GM23338 (cell line): ENCODE data around the gene ARAF. TPM values are rescaled to one million over a fixed set of nuclear protein-coding genes. Genes with fewer than 3 reads are reported as not detected.
A peak's percentile ranks its signal among the peaks of the same experiment; 100 is the strongest.
"Not testable (repeated sequence)": the region's sequence is repeated elsewhere in the genome, so short reads cannot be mapped to it uniquely, and the experiment has no call there.

Experiments
- ATAC-seq: fragments of 200-7000 bp; cut with Tn5 transposase; 3 replicates; pipeline ENCODE4 v1.9.1; 2020
- DNase-seq: peaks from one replicate; pipeline ENCODE4 v3.0.0-alpha.2; 2015; ENCODE audit warnings: low spot score
- H2AFZ ChIP-seq: fragments of 200-600 bp; sonication (generic); 2 replicates; pipeline ENCODE4 v1.8.0; 2016; ENCODE audit warnings: antibody characterized with exemption, mild to moderate bottlenecking, moderate library complexity
- H3F3A ChIP-seq: fragments of 200-600 bp; sonication (generic); replicated peaks from 2 replicates; pipeline ENCODE4 v1.8.0; 2017; ENCODE audit warnings: antibody characterized with exemption, mixed run types, low read depth
- H3K27ac ChIP-seq: fragments of 200-600 bp; sonication (generic); 2 replicates; pipeline ENCODE4 v1.6.1; 2016; ENCODE audit warnings: low read depth
- H3K27me3 ChIP-seq: fragments of 200-600 bp; sonication (generic); 2 replicates; pipeline ENCODE4 v1.8.0; 2016; ENCODE audit warnings: mild to moderate bottlenecking, mixed run types, moderate library complexity; ENCODE audit not compliant: insufficient read depth
- H3K36me3 ChIP-seq: fragments of 200-600 bp; sonication (generic); 2 replicates; pipeline ENCODE4 v1.8.0; 2016; ENCODE audit warnings: mild to moderate bottlenecking; ENCODE audit not compliant: insufficient read depth
- H3K4me1 ChIP-seq: fragments of 200-600 bp; sonication (generic); 2 replicates; pipeline ENCODE4 v1.8.0; 2016; ENCODE audit warnings: mild to moderate bottlenecking, moderate library complexity; ENCODE audit not compliant: insufficient read depth
- H3K4me2 ChIP-seq: fragments of 200-600 bp; sonication (generic); 2 replicates; pipeline ENCODE4 v1.7.1; 2017; ENCODE audit warnings: mixed run types
- H3K4me3 ChIP-seq: fragments of 200-600 bp; sonication (generic); 2 replicates; pipeline ENCODE4 v1.6.1; 2016; ENCODE audit warnings: mixed run types
- H3K79me2 ChIP-seq: fragments of 200-600 bp; sonication (generic); replicated peaks from 2 replicates; pipeline ENCODE4 v1.8.0; 2017; ENCODE audit warnings: mild to moderate bottlenecking; ENCODE audit not compliant: insufficient read depth
- H3K9me2 ChIP-seq: fragments of 200-600 bp; sonication (generic); 2 replicates; pipeline ENCODE4 v1.8.0; 2017; ENCODE audit not compliant: insufficient read depth
- H4K20me1 ChIP-seq: fragments of 200-600 bp; sonication (generic); replicated peaks from 2 replicates; pipeline ENCODE4 v1.8.0; 2017; ENCODE audit warnings: mild to moderate bottlenecking; ENCODE audit not compliant: insufficient read depth
- H3K27ac Mint-ChIP-seq: 2 replicates; pipeline ENCODE4 v1.8.0; 2020; ENCODE audit warnings: inconsistent platforms, mild to moderate bottlenecking, moderate library complexity, mixed read lengths
- H3K27me3 Mint-ChIP-seq: 3 replicates; pipeline ENCODE4 v1.8.0; 2022; ENCODE audit warnings: low read depth, mild to moderate bottlenecking, moderate library complexity, mixed read lengths, inconsistent platforms; ENCODE audit not compliant: insufficient read depth, poor library complexity
- H3K36me3 Mint-ChIP-seq: 3 replicates; pipeline ENCODE4 v1.8.0; 2021; ENCODE audit warnings: low read depth, mild to moderate bottlenecking, inconsistent platforms, moderate library complexity, mixed read lengths
- H3K4me1 Mint-ChIP-seq: 3 replicates; pipeline ENCODE4 v1.8.0; 2020; ENCODE audit warnings: mild to moderate bottlenecking, inconsistent platforms, mixed read lengths
- H3K4me3 Mint-ChIP-seq: 3 replicates; pipeline ENCODE4 v1.8.0; 2021; ENCODE audit warnings: moderate library complexity, mild to moderate bottlenecking, inconsistent platforms, mixed read lengths
- H3K9me3 Mint-ChIP-seq: 3 replicates; pipeline ENCODE4 v1.8.0; 2020; ENCODE audit warnings: moderate library complexity, mild to moderate bottlenecking, inconsistent platforms, mixed read lengths
- CREB1 ChIP-seq: fragments of 250-450 bp; sonication (Bioruptor Pico); IDR thresholded peaks from 2 replicates; pipeline ENCODE4 v1.5.0; 2020; ENCODE audit warnings: low read depth, mild to moderate bottlenecking, moderate library complexity
- EZH2 ChIP-seq: fragments of 200-600 bp; sonication (generic); IDR thresholded peaks from one replicate; pipeline ENCODE4 v1.8.0; 2017; ENCODE audit warnings: antibody characterized with exemption, mild to moderate bottlenecking, low read depth; ENCODE audit not compliant: unreplicated experiment
- EZH2phosphoT487 ChIP-seq: fragments of 200-600 bp; sonication (generic); IDR thresholded peaks from one replicate; pipeline ENCODE4 v1.8.1; 2018; ENCODE audit warnings: antibody characterized with exemption; ENCODE audit not compliant: unreplicated experiment
- NANOG ChIP-seq: IDR thresholded peaks from 2 replicates; pipeline ENCODE4 v1.6.1; 2016; ENCODE audit warnings: antibody characterized with exemption, borderline replicate concordance
- POLR2AphosphoS5 ChIP-seq: IDR thresholded peaks from 2 replicates; pipeline ENCODE4 v1.6.1; 2016; ENCODE audit warnings: antibody characterized with exemption, low read depth
- ZNF114 ChIP-seq: fragments of 250-450 bp; sonication (Bioruptor Pico); IDR thresholded peaks from 2 replicates; pipeline ENCODE4 v1.5.0; 2020; ENCODE audit warnings: mild to moderate bottlenecking, moderate library complexity
- polyA plus RNA-seq: library from polyadenylated mRNA; unstranded; fragments of >200 nt; fragmentation: Nextera tagmentation; extraction: Ambion mirVana; gene quantifications from 2 replicates; pipeline ENCODE4 v1.2.1, GENCODE V29; 2016
- total RNA-seq: library from RNA; depleted of rRNA; stranded (reverse); fragments of >200 nt; shearing (Covaris generic); gene quantifications from 2 replicates; pipeline ENCODE4 v1.2.3, GENCODE V29; 2014
- TF ChIP-seq, protein P1 (sequence below): fragments of 250-450 bp; sonication (Bioruptor Pico); IDR thresholded peaks from 2 replicates; pipeline ENCODE4 v1.5.0; 2020; ENCODE audit warnings: mild to moderate bottlenecking, moderate library complexity
- TF ChIP-seq, protein P2 (sequence below): IDR thresholded peaks from 2 replicates; pipeline ENCODE4 v1.6.1; 2016; ENCODE audit warnings: antibody characterized with exemption

ARAF gene
- total and polyA plus RNA-seq, 2 experiments from 2014 or later: 28.2 to 43.9 TPM

DNA sequence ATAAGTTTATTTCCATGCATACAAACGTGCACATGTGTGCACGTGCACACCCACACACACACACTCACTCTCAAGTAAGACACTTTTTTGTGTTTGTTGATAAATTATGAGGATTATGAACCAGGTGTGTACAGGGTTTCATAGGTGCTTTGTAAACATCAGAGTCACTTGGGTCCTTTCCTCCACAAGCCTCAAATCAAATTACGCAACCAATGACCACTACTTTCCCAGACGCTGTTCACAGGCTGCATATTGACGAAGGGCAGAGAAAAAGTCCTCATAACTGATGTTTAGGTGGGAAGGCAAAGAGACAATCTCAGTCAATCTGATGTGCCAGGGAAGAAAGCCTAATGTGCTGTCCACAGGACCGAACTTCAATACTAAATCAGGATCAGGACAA is 48.6 kb upstream of the ARAF start:
- H3K4me1 ChIP-seq, H3K27me3 Mint-ChIP-seq, H3K36me3 Mint-ChIP-seq, H3K27ac ChIP-seq, H3K9me3 Mint-ChIP-seq, H3K36me3 ChIP-seq, H3K27me3 ChIP-seq, H3K79me2 ChIP-seq, H4K20me1 ChIP-seq, H3K9me2 ChIP-seq, H3F3A ChIP-seq, H2AFZ ChIP-seq, H3K27ac Mint-ChIP-seq, ATAC-seq, DNase-seq: not testable (repeated sequence)
- peak overlapping the region; percentile 65 for H3K4me2 ChIP-seq
- Mint-ChIP-seq H3K4me3 (peak overlapping the region; percentile 77), H3K4me1 (peaks cover 11% of the 10 kb centered on the region)
- H3K4me3 ChIP-seq: peak overlapping the region; percentile 49

DNA sequence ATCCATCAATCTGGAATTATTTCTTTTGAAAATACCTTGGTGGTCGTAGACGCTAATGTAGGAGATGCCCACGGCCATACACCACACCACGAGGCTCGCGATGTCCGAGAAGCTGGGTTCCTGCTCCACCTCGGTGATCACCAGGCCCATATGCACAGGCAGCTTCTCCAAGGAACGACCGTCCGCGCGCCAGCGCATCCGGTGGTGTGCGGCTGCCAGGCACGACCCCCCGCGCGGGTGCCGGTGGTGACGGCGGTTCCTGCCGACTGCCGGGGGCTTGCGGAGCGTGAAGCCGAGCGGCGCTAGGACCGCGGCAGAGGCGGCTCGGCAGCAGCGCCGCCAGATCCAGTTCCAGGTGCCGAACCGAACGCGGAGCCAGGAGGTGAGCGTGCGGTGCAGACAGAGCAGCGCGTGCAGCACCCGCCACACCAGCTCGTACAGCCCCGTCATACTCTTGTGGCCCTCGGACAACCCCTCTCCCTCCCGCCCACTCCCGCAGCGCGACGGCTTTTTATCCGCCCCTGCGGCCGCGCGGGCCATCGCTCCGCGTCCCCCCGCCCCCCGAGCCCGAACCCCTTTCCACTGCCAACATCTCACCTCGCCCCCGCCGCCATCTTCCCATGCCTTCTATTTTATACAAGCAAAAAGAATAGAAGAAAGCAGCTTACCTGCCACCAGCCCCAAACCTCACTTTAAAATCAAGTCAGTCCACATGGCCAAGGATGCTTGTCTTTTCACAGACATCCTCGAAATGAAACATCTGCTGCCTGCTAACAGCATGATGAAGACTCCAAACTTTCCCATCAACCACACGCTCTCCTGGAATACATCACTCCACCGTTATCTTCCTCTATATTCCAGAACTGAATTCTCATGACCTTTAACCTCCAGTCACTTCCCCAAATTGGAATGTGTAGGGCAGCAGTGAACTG is 47.7 kb upstream of the ARAF start:
- not testable (repeated sequence) for H3K79me2 ChIP-seq, H3F3A ChIP-seq, H3K9me2 ChIP-seq, H3K36me3 Mint-ChIP-seq, H3K36me3 ChIP-seq, H3K27me3 ChIP-seq, H3K4me1 ChIP-seq, H4K20me1 ChIP-seq, H3K27ac Mint-ChIP-seq, H3K9me3 Mint-ChIP-seq, H3K27ac ChIP-seq, H3K27me3 Mint-ChIP-seq
- peak; percentile 97 for ATAC-seq
- H3K4me1 Mint-ChIP-seq: peaks cover 11% of the 10 kb centered on the region
- Histone ChIP-seq H2AFZ (peak overlapping the region; percentile 63; the same call in 1 of the 2 replicates), H3K4me2 (peak overlapping the region; percentile 82), H3K4me3 (peak overlapping the region; percentile 63)
- peak overlapping the region; percentile 77 for H3K4me3 Mint-ChIP-seq
- DNase-seq: peak; percentile 29

DNA sequence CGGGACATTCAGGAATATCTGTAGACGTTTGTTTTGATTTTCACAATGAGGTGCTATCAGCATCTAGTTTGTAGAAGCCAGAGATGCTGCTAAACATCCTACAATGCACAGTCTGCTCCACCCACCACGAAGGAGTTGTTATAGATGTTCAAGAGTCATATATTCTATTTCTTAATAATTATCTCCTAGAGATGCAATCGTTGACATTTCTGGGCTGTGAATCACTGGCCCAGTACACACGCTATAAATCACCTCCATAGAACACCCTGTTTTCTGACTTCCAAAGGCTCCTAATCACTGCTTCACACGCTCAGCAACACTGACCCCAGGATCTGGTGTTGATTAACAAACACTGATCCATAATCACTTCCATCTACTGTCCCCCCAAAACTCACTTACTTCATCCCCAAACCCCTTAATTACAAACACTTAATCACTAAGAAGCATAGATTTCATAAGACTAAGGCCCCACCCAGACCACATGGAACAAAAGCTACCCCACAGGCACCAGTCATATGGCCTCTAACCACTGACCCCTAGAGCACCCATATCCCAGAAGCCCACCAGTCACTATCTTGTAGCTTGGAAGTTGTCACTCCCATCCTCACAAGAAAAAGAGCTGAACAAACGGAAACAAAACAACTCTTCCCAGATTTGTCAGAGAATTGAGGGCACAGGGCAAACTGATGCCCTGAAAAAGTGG is 46.3 kb upstream of the ARAF start:
- Histone ChIP-seq H3K36me3 (no peaks in the 10 kb centered on the region), H4K20me1 (no peaks in the 10 kb centered on the region), H3K27me3 (no peaks in the 10 kb centered on the region), H2AFZ (no peak overlapping the region), H3K4me2 (no peak overlapping the region), H3K79me2 (no peaks in the 10 kb centered on the region), H3K27ac (no peak overlapping the region), H3F3A (no peaks in the 10 kb centered on the region), H3K4me1 (peaks cover 4% of the 10 kb centered on the region; the same call in 1 of the 2 replicates), H3K4me3 (no peak overlapping the region), H3K9me2 (no peaks in the 10 kb centered on the region)
- Mint-ChIP-seq H3K9me3 (no peaks in the 10 kb centered on the region; the same call in 2 of the 3 replicates), H3K27ac (no peak overlapping the region), H3K4me1 (peaks cover 11% of the 10 kb centered on the region), H3K27me3 (no peaks in the 10 kb centered on the region), H3K4me3 (peak overlapping the region; percentile 27; the same call in 1 of the 3 replicates), H3K36me3 (no peaks in the 10 kb centered on the region)
- no peak for DNase-seq
- no peak for ATAC-seq
- TF ChIP-seq CREB1 (CRISPR knock-in tag): no peak
- TF ChIP-seq, protein P1, sequence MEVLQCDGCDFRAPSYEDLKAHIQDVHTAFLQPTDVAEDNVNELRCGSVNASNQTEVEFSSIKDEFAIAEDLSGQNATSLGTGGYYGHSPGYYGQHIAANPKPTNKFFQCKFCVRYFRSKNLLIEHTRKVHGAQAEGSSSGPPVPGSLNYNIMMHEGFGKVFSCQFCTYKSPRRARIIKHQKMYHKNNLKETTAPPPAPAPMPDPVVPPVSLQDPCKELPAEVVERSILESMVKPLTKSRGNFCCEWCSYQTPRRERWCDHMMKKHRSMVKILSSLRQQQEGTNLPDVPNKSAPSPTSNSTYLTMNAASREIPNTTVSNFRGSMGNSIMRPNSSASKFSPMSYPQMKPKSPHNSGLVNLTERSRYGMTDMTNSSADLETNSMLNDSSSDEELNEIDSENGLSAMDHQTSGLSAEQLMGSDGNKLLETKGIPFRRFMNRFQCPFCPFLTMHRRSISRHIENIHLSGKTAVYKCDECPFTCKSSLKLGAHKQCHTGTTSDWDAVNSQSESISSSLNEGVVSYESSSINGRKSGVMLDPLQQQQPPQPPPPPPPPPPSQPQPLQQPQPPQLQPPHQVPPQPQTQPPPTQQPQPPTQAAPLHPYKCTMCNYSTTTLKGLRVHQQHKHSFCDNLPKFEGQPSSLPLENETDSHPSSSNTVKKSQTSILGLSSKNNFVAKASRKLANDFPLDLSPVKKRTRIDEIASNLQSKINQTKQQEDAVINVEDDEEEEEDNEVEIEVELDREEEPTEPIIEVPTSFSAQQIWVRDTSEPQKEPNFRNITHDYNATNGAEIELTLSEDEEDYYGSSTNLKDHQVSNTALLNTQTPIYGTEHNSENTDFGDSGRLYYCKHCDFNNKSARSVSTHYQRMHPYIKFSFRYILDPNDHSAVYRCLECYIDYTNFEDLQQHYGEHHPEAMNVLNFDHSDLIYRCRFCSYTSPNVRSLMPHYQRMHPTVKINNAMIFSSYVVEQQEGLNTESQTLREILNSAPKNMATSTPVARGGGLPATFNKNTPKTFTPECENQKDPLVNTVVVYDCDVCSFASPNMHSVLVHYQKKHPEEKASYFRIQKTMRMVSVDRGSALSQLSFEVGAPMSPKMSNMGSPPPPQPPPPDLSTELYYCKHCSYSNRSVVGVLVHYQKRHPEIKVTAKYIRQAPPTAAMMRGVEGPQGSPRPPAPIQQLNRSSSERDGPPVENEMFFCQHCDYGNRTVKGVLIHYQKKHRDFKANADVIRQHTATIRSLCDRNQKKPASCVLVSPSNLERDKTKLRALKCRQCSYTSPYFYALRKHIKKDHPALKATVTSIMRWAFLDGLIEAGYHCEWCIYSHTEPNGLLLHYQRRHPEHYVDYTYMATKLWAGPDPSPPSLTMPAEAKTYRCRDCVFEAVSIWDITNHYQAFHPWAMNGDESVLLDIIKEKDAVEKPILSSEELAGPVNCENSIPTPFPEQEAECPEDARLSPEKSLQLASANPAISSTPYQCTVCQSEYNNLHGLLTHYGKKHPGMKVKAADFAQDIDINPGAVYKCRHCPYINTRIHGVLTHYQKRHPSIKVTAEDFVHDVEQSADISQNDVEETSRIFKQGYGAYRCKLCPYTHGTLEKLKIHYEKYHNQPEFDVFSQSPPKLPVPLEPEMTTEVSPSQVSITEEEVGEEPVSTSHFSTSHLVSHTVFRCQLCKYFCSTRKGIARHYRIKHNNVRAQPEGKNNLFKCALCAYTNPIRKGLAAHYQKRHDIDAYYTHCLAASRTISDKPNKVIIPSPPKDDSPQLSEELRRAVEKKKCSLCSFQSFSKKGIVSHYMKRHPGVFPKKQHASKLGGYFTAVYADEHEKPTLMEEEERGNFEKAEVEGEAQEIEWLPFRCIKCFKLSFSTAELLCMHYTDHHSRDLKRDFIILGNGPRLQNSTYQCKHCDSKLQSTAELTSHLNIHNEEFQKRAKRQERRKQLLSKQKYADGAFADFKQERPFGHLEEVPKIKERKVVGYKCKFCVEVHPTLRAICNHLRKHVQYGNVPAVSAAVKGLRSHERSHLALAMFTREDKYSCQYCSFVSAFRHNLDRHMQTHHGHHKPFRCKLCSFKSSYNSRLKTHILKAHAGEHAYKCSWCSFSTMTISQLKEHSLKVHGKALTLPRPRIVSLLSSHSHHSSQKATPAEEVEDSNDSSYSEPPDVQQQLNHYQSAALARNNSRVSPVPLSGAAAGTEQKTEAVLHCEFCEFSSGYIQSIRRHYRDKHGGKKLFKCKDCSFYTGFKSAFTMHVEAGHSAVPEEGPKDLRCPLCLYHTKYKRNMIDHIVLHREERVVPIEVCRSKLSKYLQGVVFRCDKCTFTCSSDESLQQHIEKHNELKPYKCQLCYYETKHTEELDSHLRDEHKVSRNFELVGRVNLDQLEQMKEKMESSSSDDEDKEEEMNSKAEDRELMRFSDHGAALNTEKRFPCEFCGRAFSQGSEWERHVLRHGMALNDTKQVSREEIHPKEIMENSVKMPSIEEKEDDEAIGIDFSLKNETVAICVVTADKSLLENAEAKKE (CRISPR knock-in tag): no peak
- no peak for TF ChIP-seq ZNF114 (CRISPR knock-in tag)
- TF ChIP-seq, protein P2, sequence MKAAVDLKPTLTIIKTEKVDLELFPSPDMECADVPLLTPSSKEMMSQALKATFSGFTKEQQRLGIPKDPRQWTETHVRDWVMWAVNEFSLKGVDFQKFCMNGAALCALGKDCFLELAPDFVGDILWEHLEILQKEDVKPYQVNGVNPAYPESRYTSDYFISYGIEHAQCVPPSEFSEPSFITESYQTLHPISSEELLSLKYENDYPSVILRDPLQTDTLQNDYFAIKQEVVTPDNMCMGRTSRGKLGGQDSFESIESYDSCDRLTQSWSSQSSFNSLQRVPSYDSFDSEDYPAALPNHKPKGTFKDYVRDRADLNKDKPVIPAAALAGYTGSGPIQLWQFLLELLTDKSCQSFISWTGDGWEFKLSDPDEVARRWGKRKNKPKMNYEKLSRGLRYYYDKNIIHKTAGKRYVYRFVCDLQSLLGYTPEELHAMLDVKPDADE: no peak
- TF ChIP-seq POLR2AphosphoS5: no peak
- TF ChIP-seq NANOG: no peak
- TF ChIP-seq EZH2: no peak
- TF ChIP-seq EZH2phosphoT487: no peak
